ENCODE data around the gene PIGQ.

Gene PIGQ

GRCh38 chr16:552171-552570, 17.6 kb upstream of the PIGQ start:
- Histone ChIP-seq H3K4me3 (no peak overlapping the region), H3K27ac (no peak overlapping the region)

- Histone ChIP-seq H3K27ac (peak overlapping the region in 1 of 21 experiments; percentile 46), H3K4me3 (no peak overlapping the region)
Observed at GRCh38 chr16:553601-554296, 16.0 kb upstream of the PIGQ start.

GRCh38 chr16:554297-554621, 15.5 kb upstream of the PIGQ start:
- Histone ChIP-seq H3K27ac (peak overlapping the region in 5 of 21 experiments; percentile 1 to 46 (median 32)), H3K4me3 (no peak overlapping the region)

GRCh38 chr16:554640-555365, 15.0 kb upstream of the PIGQ start:
- H3K4me3 ChIP-seq: peak overlapping the region in 5 of 7 experiments; percentile 4 to 23 (median 12)
- peak overlapping the region in 11 of 21 experiments; percentile 1 to 50 (median 18) for H3K27ac ChIP-seq

- Histone ChIP-seq H3K27ac (peak overlapping the region in 3 of 21 experiments; percentile 13 to 25 (median 18)), H3K4me3 (no peak overlapping the region)
Observed at GRCh38 chr16:555528-556473, 14.0 kb upstream of the PIGQ start.

- Histone ChIP-seq H3K4me3 (no peak overlapping the region), H3K27ac (no peak overlapping the region)
Observed at GRCh38 chr16:556474-557173, 13.1 kb upstream of the PIGQ start.

GRCh38 chr16:557463-558297, 12.1 kb upstream of the PIGQ start:
- Histone ChIP-seq H3K27ac (no peak overlapping the region), H3K4me3 (no peak overlapping the region)

- no peak overlapping the region for H3K27ac ChIP-seq
- no peak overlapping the region for H3K4me3 ChIP-seq
Observed at GRCh38 chr16:558298-559020, 11.3 kb upstream of the PIGQ start.

GRCh38 chr16:559021-559380, 10.8 kb upstream of the PIGQ start:
- H3K27ac ChIP-seq: no peak overlapping the region
- no peak overlapping the region for H3K4me3 ChIP-seq

GRCh38 chr16:559411-560203, 10.2 kb upstream of the PIGQ start:
- Histone ChIP-seq H3K4me3 (no peak overlapping the region), H3K27ac (no peak overlapping the region)

GRCh38 chr16:560204-560700, 9.5 kb upstream of the PIGQ start, which contains the start of gene PRR35:
Gene PRR35, plus strand, starts transcription at chr16:560394. Its CDS starts 2,901 bp downstream, at chr16:563295.
- Histone ChIP-seq H3K27ac (no peak within 1 kb of the TSS), H3K4me3 (no peak within 1 kb of the TSS)

GRCh38 chr16:560701-561412, 8.9 kb upstream of the PIGQ start:
- H3K4me3 ChIP-seq: no peak overlapping the region

GRCh38 chr16:561413-561794, 8.4 kb upstream of the PIGQ start:
- Histone ChIP-seq H3K27ac (no peak overlapping the region), H3K4me3 (no peak overlapping the region)

More at GRCh38 chr16:560701-561412, 8.9 kb upstream of the PIGQ start:
- no peak overlapping the region for H3K27ac ChIP-seq

- Histone ChIP-seq H3K4me3 (no peak overlapping the region), H3K27ac (no peak overlapping the region)
Observed at GRCh38 chr16:561957-562938, 7.5 kb upstream of the PIGQ start.

GRCh38 chr16:563072-563644, 6.6 kb upstream of the PIGQ start:
- no peak overlapping the region for H3K4me3 ChIP-seq
- no peak overlapping the region for H3K27ac ChIP-seq

All from skin epidermis (tissue), 12 donors.